Sciatic nerve (tissue), 2 donors: ENCODE measurements around the gene IPO9. TPM values are rescaled to one million over a fixed set of nuclear protein-coding genes. Genes with fewer than 3 reads are reported as not detected.
A peak's percentile ranks its signal among the peaks of the same experiment; 100 is the strongest.
"Not testable (repeated sequence)": the region's sequence is repeated elsewhere in the genome, so short reads cannot be mapped to it uniquely, and the experiment has no call there.

Experiments used
- ATAC-seq: fragments of 200-7000 bp; cut with Tn5 transposase; one replicate; pipeline ENCODE4 v1.9.1; 2020; ENCODE audit warnings: mild to moderate bottlenecking, moderate library complexity
- DNase-seq: peaks from one replicate; pipeline ENCODE4 v3.0.0-alpha.2; 2020; ENCODE audit warnings: low spot score
- intact Hi-C: fragments of 100-400 bp; cut with DNase I; formaldehyde crosslinking; loops from one replicate; pipeline ENCODE4 v1.14.2; 2022
- total RNA-seq: library from RNA; stranded (reverse); fragmentation: NEBNext Ultra II Directional; extraction: Animal tissue kit (Norgen Biotek cat#: 25700); gene quantifications from one replicate; pipeline ENCODE4 v1.2.1, GENCODE V29; 2021
- donor health status: DM: no; HTN: no; CAD: no.
- donor health status: DM: no; HTN: no; CAD: no.

Gene IPO9
- total RNA-seq, 1 donor from 2014 or later: 33.0 TPM

DNA sequence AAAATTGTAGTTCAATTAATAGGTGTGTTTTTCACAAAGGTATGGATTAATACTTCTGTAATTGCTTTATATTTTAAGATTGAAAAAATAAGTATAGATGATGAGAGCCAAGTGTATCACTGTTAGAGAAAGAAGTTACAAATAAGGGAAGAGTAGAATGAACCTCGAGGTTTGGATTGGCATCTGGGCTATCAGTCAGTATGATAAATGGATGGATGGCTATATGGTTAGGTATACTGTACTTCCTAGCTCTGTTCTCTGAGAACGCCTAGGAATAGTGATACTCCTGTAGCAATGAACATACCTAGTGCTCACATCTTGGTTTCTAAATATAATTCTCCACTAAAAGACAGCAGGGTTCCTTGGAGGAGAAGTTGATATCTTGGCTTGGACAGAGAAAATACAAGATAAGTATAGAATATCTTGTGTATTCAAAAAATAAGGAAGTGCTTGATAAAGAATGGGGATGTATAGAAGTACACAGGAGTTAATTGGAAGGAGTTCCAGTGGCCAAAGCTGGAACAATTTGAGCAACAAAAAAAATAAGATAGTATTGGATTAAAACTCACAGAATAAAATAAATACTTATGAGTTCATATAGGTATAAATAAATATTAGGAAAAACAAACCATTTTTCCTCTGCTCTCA, 12.4 kb downstream of the IPO9 start:
- no peak for ATAC-seq
- no peak for DNase-seq
- intact Hi-C loops: no loop called here

DNA sequence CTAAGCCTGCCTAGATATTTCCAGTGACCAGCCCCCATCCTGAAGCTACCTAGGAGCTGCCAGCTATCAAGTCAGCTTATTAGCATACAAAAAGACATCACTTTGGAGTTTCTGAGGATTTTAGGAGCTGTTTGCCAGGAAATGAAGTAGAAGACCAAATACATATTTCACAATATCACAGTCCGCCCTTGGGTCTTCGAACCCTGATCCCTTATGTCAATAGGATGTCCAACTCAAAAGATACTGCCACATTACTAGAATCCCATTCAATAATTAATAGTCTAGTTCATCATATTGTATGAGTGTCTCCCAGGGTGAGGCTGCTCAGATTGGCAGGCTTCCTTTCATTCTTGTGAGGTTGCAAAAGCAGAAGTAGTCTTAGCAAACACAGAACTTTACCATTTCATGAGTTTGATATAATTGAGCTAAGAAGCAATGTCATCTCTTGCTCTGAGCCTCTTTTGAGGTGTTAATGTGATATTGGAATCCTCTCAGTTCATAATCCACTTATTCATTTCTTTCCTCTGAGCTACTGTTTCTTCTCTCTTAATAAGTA, 13.6 kb downstream of the IPO9 start:
- DNase-seq (no peak), ATAC-seq (no peak)
- intact Hi-C loops: no loop called here

DNA sequence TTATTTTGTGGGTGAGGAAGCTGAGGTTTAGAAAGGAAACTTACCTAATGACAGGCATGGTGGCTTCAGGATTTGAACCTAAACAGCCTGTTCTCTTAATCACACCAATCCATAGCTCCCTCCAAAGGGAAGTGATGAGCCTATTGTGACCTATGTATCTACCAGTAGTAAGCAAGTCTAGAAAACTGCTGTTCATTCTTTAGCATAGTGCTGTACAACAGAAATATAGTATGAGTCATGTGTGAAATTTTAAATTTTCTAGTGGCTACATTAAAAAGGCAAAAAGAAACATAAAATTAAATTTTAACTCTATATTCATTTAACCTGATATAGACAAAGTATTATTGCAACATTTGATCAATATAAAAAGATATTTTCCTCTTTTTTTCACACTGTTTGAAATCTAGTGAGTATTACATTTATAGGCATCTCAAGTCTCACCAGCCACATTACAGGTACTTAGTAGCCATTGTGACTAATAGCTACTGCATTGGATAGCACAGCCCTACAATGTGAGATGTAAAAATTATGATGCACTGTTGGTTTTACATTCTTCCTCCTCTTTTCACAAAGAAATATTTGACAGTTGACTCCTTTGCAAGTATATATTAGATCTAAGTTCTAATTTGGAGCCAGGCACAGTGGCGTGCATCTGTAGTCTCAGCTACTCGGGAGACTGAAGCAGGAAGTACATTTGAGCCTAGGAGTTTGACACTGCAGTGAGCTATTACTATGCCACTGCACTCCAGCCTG, 16.6 kb downstream of the IPO9 start:
- ATAC-seq (no peak), DNase-seq (no peak)
- intact Hi-C loops: no loop called here

DNA sequence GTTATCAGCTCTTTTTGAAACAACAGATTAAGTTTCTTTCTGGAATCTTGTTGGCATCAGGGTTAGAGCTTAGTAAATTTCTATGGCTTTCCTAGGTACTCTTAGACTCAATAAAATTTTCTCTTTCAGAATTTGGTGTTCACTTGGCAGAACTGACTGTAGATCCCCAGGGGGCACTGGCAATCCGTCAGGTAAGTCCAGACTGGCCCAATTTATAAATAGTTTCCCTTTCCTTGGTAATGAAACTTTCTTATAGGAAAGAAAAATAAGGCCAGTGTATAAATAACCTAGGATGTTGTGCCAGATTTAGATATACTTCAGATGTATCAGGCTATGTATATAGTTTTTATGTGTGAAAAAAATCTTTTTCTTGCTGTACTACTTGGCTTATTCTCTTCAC, 18.2 kb downstream of the IPO9 start:
- ATAC-seq: no peak
- no peak for DNase-seq
- intact Hi-C loops: no loop called here

DNA sequence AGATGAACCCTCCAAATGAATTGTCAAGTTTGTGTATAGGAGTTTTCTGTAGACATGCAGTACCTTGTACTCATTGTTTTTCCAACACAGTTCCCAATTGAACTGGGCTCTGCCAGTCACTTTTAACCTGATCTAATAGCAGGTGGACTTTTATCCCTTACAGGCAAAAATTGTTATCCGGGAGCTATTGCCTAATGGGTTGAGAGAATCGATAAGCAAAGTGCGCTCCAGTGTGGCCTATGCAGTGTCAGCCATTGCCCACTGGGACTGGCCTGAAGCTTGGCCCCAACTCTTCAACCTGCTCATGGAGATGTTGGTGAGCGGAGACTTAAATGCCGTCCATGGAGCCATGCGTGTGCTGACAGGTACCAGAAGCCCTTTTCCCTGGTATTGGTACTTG, 19.3 kb downstream of the IPO9 start:
- intact Hi-C loops: no loop called here
- no peak for DNase-seq
- ATAC-seq: no peak

DNA sequence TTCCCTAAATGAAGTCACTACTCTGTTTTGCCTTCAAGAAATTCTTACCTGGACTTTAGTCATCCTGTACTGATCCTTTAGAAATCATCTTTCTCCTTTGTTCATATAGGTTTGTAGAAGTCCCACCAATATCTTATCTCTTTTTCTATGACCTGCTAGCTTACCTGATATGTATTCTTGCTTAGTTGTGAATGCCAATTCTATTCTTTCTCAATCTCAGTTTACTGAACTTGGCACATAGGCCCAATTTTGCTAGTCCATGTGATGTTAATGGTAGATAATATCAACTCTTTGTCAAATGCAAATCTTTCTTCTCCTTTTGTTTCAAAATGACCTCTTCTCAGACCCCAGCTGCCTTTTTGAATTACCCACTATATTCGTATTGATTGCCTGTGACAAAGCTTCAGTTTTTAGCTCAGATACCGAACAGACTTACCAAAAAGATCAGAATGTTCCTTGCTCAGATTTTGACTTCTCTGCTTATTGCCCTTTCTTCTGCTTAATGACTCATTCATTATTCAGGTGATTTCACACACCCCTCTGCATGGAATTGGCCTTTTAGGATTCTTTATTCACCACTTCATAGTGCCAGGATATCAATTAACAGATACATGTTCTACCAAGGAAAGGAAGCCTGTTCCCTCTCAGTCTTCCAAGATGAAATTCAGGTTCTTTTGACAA, 20.6 kb downstream of the IPO9 start:
- DNase-seq: no peak
- intact Hi-C loops: no loop called here
- ATAC-seq: no peak

DNA sequence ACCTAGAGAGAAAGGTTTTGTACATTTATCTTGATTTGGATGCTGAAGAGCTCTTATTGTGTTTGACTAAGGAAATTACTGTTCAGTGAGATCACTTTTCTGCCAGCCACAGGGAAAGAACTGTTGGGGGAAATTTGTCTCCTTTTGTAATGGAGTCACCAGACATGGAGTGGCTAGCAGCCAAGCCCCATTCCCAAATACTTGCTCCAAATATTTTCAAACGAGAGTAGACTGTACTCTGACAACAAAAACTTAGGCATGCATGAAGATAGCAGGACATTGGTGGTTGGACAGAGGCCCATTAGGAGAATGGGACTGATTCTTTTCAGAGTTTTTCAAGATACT, 21.1 kb downstream of the IPO9 start:
- intact Hi-C loops: no loop called here
- no peak for ATAC-seq

DNA sequence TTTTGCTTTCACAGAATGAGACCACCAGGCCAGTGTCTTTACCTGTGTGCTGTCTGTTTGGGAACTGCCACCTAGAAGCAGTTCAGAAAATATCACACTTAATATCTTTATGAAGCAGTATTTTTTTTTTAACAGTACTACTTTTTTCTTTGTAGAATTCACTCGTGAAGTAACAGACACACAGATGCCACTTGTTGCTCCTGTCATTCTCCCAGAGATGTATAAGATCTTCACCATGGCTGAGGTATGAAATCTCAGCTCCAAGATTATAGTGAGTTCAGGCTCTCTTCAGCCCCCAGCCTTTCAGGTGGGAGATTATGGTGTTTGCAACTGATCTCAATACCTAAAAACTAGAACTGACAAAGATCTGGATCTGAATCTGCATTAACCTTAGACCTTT, 23.0 kb downstream of the IPO9 start:
- DNase-seq (no peak), ATAC-seq (no peak)
- intact Hi-C loops: no loop called here

More for the DNA sequence above, 21.1 kb downstream of the IPO9 start:
- no peak for DNase-seq

DNA sequence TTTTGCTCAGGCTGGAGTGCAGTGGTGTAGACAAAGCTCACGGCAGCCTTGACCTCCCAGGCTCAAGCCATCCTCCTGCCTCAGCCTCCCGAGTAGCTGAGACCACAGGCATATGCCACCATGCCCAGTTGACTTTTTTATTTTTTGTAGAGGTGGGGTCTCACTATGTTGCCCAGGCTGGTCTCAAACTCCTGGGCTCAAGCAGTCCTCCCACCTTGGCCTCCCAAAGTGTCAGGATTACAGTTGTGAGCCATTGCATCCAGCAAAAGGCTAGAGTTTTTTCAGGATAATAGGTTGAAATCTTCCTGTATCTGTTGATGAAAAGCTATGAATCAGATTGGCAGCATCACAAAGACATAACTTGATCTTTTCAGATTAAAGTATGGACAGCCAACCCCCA, 27.8 kb downstream of the IPO9 start:
- intact Hi-C loops, DNase-seq, ATAC-seq: not testable (repeated sequence)

DNA sequence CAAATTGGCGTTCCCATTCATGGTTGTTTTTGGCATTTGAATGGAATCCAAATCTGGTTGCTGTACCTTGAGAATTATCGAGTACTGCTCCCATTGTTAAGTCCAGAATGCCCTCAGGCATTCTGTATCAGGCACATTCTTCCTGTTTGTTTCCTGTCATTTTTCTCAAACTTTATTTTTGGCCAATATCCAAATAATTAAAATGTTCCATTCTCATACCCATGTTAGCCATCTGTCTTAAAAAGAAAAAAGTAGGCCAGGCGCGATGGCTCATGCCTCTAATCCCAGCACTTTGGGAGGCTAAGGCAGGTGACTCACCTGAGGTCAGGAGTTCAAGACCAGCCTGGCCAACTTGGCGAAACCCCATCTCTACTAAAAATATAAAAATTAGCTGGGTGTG, 30.5 kb downstream of the IPO9 start:
- DNase-seq (no peak), ATAC-seq (no peak)
- intact Hi-C loops: no loop called here

DNA sequence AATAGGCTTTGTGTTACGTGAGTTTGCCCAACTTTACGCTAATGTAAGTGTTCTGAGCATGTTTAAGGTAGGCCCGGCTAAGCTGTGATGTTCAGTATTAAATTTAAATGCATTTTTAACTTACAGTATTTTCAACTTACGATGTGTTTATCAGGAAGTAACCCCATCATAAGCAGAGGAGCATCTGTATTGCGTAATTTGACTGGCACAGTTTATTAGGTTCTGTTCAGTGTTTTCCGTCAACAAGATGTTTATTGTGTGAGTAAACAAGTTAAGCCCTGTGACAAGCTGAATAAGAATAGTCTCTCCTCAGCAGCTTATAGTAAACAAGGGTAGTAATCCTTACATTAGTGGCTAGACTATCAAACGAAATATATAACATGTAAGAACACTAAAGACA, 32.5 kb downstream of the IPO9 start:
- ATAC-seq (no peak), DNase-seq (no peak)
- intact Hi-C loops: no loop called here

DNA sequence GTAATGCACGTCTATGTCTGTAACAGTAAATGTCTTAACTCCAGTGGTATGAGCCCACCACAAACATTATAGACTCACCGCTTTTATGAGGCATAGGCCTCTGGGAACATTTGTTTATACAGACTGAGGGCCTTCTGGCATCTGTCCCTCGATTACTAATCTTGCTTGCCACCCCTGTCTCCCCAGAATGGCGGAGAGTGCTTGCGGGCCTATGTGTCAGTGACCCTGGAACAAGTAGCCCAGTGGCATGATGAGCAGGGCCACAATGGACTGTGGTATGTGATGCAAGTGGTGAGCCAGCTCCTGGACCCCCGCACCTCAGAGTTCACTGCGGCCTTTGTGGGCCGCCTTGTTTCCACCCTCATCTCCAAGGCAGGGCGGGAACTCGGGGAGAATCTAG, 41.4 kb downstream of the IPO9 start:
- no peak for DNase-seq
- intact Hi-C loops: no loop called here
- ATAC-seq: no peak

DNA sequence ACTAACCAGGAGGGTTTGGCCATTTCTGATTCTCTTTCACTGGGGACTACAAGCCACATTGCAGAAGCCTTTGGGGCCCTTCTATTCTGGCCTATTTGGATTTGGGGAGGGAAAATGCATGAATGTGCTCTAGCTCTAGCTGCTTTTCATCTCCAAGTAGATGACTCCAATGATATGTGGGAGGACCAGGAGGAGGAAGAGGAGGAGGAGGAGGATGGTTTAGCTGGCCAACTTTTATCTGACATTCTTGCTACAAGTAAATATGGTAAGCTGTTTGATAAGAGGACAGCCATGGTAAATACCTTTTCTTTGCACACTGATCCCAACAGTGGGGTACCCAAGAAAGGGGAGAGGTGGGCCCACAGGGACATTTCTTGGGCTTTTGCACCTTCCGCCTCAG, 45.7 kb downstream of the IPO9 start:
- intact Hi-C loops: no loop called here
- DNase-seq (no peak), ATAC-seq (no peak)

DNA sequence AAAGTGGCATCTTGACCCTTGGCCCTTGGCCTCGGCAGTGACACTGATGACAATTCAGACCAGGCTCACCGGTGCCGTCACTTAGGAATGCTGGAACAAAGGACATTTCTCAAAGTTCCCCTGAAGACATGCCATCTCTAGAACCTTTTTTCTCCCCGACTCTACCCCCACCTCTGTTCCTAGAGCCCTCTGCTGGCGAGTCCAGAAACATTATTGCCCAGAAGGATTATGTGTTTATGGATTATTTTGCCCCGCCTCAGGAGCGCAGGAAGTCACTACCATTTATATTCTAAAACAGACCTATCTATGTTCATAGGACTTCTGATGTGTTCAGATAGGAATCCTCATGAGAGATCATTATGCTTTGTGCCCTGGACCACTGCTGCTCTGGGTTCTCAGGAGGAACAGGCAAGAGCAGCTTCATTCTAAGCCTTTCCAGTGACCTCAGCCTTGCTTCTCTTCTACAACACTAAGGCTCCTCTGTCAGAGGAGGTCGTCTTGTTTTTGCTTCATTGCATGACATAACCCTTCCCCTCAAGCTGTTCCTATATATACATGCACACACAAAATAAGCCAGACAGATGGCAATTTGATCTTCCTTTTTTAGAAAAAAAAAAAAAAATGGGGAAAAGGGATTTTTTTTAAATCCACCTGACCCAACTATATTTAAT, 47.3 kb downstream of the IPO9 start:
- ATAC-seq (peak; percentile 41), DNase-seq (no peak)
- intact Hi-C loops: no loop called here

DNA sequence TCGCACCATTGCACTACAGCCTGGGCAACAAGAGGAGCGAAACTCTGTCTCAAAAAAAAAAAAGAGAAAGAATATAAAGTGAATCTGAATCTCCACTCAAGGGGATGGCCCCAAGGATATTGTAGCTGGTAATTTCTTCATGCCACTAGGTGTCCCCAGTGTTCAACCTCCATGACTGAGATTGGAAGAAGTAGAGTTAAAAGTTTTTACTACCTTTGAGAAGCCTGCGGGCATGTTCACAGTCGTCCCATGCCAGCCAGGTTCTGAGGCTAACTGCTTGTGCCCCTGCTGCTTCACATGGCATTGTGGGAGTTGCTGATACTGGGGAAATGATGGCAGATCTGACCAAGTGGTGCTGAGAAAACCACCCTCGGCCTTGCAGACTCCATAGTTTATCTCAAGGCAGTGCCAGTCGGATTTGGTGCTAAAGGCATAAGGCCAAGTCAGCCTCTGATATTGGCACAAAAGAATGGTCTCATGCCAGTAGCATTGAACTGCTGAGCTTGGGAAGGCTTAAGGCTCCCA, 49.0 kb downstream of the IPO9 start:
- peak; percentile 62 for ATAC-seq
- intact Hi-C loops: no loop called here
- DNase-seq: no peak

DNA sequence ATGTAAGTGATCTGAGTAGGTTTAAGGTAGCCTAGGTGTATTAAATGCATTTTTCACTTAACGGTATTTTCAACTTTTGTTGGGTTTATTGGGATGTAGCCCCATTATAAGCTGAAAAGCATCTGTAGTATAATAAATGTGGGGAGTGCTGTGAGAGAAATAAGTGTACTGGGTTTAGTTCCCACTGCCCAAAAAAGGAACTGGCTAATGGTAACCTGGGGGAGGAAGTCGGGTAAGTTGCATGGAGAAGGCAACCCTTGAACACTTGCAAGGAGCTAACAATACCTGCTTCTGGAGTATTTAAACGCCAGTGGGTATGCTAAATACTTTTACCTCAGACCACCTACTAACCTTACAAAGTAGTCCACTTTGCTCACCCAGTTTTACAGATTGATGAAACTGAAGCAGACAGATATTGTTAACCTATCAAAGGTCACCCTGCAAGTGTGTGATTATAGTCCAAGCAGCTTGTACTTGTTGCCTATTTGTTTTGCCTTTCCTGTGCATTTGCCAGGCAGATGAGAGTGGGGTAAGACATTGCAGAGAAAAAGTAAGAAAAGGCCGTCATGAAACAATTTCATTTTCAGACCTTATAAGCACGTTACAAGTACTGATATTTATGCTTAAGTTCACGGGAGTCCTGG, 52.1 kb downstream of the IPO9 start:
- ATAC-seq: no peak
- intact Hi-C loops: no loop called here
- no peak for DNase-seq

DNA sequence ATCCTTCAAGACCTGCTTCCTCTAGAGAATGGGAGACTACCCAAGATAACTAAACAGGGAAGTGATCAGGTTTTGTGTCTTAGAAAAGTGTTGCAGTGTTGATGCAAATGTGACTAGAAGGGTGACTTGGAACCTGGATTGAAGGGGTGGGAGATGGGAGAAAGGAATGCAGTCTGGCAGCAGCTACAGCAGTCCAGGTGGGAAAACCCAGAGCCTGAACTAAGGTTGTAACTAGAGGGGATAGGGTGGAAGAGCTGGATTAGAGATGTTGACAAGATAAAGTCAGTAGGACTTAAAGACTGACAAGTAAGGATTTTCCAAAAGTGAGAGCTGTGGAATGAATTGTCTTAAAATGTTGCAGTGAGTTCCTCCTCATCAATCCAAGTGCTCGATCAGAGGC, 52.7 kb downstream of the IPO9 start:
- no peak for DNase-seq

DNA sequence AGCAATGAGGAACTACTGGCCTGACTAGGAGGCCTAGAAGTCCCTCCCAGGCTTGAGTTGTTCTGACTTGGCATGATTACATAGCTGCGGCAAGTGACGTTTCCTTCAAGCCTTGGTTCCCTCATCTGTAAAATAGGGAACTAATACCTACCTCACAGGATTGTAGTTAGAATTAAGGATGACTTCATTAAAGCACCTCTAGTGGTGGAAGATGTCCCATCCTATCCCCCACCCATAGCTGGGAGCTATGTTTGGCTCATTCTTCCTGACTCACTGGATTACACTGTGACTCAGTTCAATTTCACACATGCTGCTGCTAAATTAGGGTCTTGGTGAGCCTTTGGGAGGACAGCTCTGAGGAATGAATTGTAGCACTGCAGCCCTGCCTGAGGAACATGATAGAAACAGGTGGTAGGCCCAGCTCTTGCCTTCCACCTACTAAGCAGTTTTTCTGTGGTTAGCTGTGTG, 53.7 kb downstream of the IPO9 start:
- peak; percentile 8 for ATAC-seq
- DNase-seq: no peak
- intact Hi-C loops: no loop called here

More for the DNA sequence above, 52.7 kb downstream of the IPO9 start:
- intact Hi-C loops: no loop called here
- no peak for ATAC-seq

DNA sequence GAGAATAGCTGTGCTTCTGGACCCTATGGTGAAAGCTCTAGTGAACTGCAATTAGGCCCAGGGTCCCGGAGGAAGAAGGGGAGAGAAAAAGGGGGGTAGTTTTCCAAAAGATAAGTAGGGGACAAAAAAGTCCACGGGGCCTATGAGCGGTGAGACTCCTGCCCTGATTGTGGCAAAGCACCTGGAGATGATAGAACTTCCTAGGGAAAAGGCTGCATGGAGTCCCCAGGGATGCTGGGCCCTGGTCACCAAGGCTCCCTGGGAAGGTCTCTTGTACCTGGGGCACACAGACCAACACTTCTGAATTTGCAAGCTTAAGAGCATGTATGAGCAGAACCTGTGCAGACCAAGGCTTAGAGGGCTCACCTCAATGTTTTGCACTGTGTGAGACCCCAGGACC, 54.3 kb downstream of the IPO9 start:
- DNase-seq (no peak), ATAC-seq (no peak)
- intact Hi-C loops: no loop called here
